Activated CD8-positive, alpha-beta T cell treated with anti-CD3 and anti-CD28 coated beads for 36 hours (primary cell): ENCODE data around the gene GRAMD4. TPM values are rescaled to one million over a fixed set of nuclear protein-coding genes. Genes with fewer than 3 reads are reported as not detected.

ENCODE experiments used
- ATAC-seq: fragments of 200-7000 bp; cut with Tn5 transposase; one replicate; pipeline ENCODE4 v1.10.0; 2021; ENCODE audit warnings: mild to moderate bottlenecking, moderate library complexity
- CTCF ChIA-PET: fragments of 350-600 bp; sonication (Branson Sonifier 250); formaldehyde crosslinking; loops from one replicate; lab custom pipeline; 2021; ENCODE audit warnings: antibody characterized with exemption; lab: Charles Lee
- POLR2A ChIA-PET: fragments of 350-600 bp; sonication (Branson Sonifier 250); formaldehyde crosslinking; loops from one replicate; lab custom pipeline; 2021; ENCODE audit warnings: antibody characterized with exemption; lab: Charles Lee
- DNase-seq: peaks from one replicate; pipeline ENCODE4 v3.0.0-alpha.2; 2020
- H3K27ac Mint-ChIP-seq: one replicate; pipeline ENCODE4 v1.8.0; 2021; ENCODE audit warnings: mild to moderate bottlenecking, mixed read lengths
- H3K27me3 Mint-ChIP-seq: one replicate; pipeline ENCODE4 v1.8.0; 2021; ENCODE audit warnings: mixed read lengths
- H3K36me3 Mint-ChIP-seq: one replicate; pipeline ENCODE4 v1.8.0; 2021; ENCODE audit warnings: low read depth, mixed read lengths
- H3K4me1 Mint-ChIP-seq: one replicate; pipeline ENCODE4 v1.8.0; 2021; ENCODE audit warnings: low read depth, mixed read lengths
- H3K4me3 Mint-ChIP-seq: one replicate; pipeline ENCODE4 v1.8.0; 2021; ENCODE audit warnings: mild to moderate bottlenecking, moderate library complexity, mixed read lengths
- H3K9me3 Mint-ChIP-seq: one replicate; pipeline ENCODE4 v1.8.0; 2021; ENCODE audit warnings: mixed read lengths
- intact Hi-C: fragments of 100-400 bp; cut with micrococcal nuclease; formaldehyde crosslinking; loops from one replicate; pipeline ENCODE4 v1.10.0; 2022
- total RNA-seq, 2 experiments: library from RNA; stranded (reverse); gene quantifications; one replicate each; pipeline ENCODE4 v1.2.3, GENCODE V29; 2021
- TF ChIP-seq, protein P1 (sequence below): fragments of 200-600 bp; IDR thresholded peaks from one replicate; pipeline ENCODE4 v1.8.0; 2022; ENCODE audit warnings: antibody characterized with exemption, mild to moderate bottlenecking

GRAMD4 gene
- total RNA-seq, 2 experiments from 2014 or later, result 26.9 to 28.1 TPM

DNA sequence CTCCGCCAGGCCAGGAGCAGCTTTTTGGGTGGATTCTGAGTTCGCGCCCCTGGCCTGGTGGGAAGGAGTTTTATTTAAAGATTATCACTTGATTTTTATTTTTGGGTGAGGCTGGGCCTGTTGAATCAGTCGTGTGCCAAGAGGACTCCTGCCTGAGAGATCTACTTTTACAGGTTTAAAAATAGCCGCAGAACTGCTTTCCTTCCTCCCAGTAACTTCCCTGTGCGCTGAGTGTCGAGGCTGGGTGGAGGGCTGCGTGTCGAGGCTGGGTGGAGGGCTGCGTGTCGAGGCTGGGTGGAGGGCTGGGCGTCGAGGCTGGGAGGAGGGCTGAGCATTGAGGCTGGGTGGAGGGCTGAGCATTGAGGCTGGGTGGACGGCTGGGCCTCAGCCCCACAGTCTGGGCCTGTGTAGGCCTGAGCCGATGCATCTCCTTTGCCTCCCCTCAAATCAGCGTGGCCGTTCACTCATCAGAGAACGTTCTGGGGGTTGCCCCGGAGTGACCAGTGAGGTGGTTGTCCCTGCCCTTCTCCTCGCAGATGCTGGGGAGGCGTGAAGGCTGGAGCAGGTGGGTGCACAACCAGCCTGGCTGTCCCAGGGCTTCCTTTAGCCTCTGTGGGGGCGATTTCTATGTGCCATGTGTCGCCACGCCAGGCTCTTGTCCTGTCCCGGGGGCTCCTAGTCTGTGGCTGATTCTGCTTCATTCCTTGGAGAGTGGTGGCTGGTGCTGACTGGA, 30.1 kb downstream of the GRAMD4 start:
- DNase-seq (no peak), ATAC-seq (no peak)
- peak overlapping the region; percentile 34 for H3K27ac Mint-ChIP-seq
- TF ChIP-seq, protein P1, sequence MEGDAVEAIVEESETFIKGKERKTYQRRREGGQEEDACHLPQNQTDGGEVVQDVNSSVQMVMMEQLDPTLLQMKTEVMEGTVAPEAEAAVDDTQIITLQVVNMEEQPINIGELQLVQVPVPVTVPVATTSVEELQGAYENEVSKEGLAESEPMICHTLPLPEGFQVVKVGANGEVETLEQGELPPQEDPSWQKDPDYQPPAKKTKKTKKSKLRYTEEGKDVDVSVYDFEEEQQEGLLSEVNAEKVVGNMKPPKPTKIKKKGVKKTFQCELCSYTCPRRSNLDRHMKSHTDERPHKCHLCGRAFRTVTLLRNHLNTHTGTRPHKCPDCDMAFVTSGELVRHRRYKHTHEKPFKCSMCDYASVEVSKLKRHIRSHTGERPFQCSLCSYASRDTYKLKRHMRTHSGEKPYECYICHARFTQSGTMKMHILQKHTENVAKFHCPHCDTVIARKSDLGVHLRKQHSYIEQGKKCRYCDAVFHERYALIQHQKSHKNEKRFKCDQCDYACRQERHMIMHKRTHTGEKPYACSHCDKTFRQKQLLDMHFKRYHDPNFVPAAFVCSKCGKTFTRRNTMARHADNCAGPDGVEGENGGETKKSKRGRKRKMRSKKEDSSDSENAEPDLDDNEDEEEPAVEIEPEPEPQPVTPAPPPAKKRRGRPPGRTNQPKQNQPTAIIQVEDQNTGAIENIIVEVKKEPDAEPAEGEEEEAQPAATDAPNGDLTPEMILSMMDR, result no peak
- H3K9me3 Mint-ChIP-seq, result no peaks in the 10 kb centered on the region
- H3K36me3 Mint-ChIP-seq, result peaks cover 2% of the 10 kb centered on the region
- H3K4me3 Mint-ChIP-seq, result no peak overlapping the region
- POLR2A ChIA-PET, result no interaction called here
- intact Hi-C loops, result no loop called here
- peaks cover 27% of the 10 kb centered on the region for H3K4me1 Mint-ChIP-seq
- no peaks in the 10 kb centered on the region for H3K27me3 Mint-ChIP-seq
- CTCF ChIA-PET, result no interaction called here

DNA sequence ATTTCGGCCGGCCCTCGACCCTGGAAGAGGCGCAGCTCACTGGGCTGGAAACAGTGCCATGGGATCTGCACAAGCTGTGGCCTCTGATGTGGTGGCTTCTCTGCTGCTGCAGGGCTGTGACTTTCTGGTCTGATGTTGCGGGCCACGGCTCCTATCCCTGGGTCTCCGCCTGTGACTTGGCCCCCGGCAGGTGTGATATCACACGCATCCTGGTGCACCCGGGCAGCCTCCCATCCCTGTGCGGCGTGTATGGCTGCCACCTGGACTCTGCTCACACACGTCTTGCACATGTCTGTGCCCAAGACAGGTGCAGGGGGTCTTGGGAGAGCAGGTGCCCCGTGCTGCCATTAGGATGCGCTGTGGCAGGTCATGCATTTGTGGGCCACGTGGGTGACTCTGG, 31.1 kb downstream of the GRAMD4 start:
- no peak overlapping the region for H3K4me3 Mint-ChIP-seq
- no peak for ATAC-seq

DNA sequence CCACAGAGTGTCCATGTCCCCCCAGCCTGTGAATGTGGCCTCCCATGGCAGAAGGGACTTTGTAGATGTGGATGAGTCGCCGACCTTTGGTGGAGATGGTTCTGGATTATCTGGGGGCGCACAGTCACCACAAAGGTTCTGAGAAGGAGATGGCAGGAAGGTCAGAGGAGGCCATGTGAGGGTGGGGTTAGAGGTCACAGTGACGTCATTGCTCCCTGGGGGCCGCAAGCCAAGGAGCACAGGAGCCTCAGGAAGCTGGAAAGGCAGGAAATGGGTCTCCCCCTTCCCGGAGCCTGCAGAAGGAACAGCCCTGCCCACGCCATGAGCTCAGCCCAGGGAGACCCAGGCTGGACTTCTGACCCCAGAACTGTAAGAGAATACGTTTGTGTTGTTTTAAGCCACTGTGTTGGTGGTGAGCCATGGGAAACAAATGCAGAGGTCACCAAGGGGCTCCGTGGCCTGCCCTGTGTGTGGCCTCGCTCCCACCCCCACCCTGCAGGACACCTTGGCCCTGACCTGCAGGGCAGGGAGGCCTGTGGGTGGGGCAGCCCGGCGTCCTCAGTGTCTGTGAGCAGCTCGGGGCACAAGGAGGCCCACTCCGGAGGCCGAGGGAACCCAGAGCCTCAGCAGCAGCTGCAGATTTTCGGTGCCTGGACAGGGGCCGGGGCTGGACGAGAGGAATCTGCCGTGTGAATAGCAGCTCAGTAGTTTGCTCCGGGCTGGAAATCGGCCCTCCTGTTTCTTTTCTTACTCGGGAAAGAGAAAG, 32.1 kb downstream of the GRAMD4 start:
- no peaks in the 10 kb centered on the region for H3K27me3 Mint-ChIP-seq
- intact Hi-C loops, result no loop called here
- TF ChIP-seq, protein P1, result no peak
- peak overlapping the region; percentile 56 for H3K27ac Mint-ChIP-seq
- peaks cover 27% of the 10 kb centered on the region for H3K4me1 Mint-ChIP-seq
- H3K9me3 Mint-ChIP-seq, result no peaks in the 10 kb centered on the region
- H3K4me3 Mint-ChIP-seq, result no peak overlapping the region
- peak; percentile 61 for ATAC-seq
- H3K36me3 Mint-ChIP-seq, result peaks cover 2% of the 10 kb centered on the region
- ChIA-PET POLR2A (no interaction called here), CTCF (interaction anchor here (1.3 kb wide), 1 partner anchor 89 kb away, joined by 7 read pairs; no protein-coding TSS in a partner anchor)
- DNase-seq, result peak; percentile 73

More for the DNA sequence above, 31.1 kb downstream of the GRAMD4 start:
- no peak overlapping the region for H3K27ac Mint-ChIP-seq
- intact Hi-C loops, result no loop called here
- peaks cover 2% of the 10 kb centered on the region for H3K36me3 Mint-ChIP-seq
- TF ChIP-seq, protein P1, result no peak
- no peak for DNase-seq
- H3K9me3 Mint-ChIP-seq, result no peaks in the 10 kb centered on the region
- peaks cover 27% of the 10 kb centered on the region for H3K4me1 Mint-ChIP-seq
- CTCF ChIA-PET, result no interaction called here
- POLR2A ChIA-PET, result no interaction called here
- H3K27me3 Mint-ChIP-seq, result no peaks in the 10 kb centered on the region

DNA sequence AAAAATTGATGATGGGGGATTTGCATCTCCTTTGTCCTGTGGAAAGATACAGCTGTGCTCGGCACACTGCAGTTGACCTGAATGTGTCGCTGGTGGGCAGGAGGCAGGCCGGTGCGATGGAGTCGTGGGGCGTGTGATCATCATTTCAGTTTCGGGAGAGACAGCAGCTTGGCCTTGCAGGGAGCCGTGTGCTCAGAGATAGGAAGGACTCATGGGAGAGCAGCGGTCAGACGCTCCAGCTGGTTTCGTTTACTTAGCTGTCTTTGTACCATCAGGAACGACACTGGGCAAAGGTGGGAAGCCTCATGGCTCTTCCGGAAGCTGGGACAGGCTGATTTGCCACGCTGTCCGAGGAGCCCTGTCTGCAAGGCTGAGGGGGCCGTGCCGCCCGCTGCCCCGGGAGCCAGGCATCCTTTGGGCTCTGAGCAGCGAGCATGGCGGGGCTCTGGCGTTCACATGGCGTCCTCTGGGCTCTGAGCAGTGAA, 32.7 kb downstream of the GRAMD4 start:
- POLR2A ChIA-PET, result no interaction called here
- H3K36me3 Mint-ChIP-seq, result peaks cover 2% of the 10 kb centered on the region
- intact Hi-C loops, result no loop called here
- peaks cover 27% of the 10 kb centered on the region for H3K4me1 Mint-ChIP-seq
- no peak for ATAC-seq
- no peaks in the 10 kb centered on the region for H3K27me3 Mint-ChIP-seq
- H3K4me3 Mint-ChIP-seq, result no peak overlapping the region
- CTCF ChIA-PET, result interaction anchor here (1.3 kb wide), 1 partner anchor 89 kb away, joined by 7 read pairs; no protein-coding TSS in a partner anchor
- DNase-seq, result no peak
- H3K27ac Mint-ChIP-seq, result peak overlapping the region; percentile 56
- TF ChIP-seq, protein P1, result no peak
- no peaks in the 10 kb centered on the region for H3K9me3 Mint-ChIP-seq

DNA sequence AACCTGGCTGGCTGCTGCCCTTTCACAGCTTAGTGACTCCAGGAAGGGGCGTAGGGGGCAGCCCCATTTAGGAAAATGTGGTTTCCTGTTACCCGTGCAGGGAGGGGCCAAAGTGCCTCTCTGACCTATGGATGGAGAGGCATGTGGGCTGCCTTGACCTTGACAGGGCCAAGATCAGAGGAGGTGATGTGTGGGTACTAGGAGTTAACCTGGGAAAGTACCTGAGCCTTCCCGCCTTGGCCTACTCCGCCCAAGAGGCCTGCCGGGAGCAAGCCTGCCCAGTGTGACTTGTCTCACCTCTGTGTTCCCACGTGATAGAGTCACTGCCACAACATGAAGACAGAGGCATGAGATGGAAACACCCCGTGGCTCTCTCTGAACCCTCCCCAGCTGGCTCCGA, 33.4 kb downstream of the GRAMD4 start:
- no peaks in the 10 kb centered on the region for H3K27me3 Mint-ChIP-seq
- CTCF ChIA-PET, result no interaction called here
- H3K36me3 Mint-ChIP-seq, result peaks cover 2% of the 10 kb centered on the region
- peaks cover 27% of the 10 kb centered on the region for H3K4me1 Mint-ChIP-seq
- intact Hi-C loops, result no loop called here
- ATAC-seq, result peak; percentile 81
- no peaks in the 10 kb centered on the region for H3K9me3 Mint-ChIP-seq
- TF ChIP-seq, protein P1, result no peak
- H3K27ac Mint-ChIP-seq, result peak overlapping the region; percentile 88
- POLR2A ChIA-PET, result no interaction called here
- DNase-seq, result peak; percentile 73
- no peak overlapping the region for H3K4me3 Mint-ChIP-seq
